ENCODE results near the gene UTP11. TPM values are rescaled to one million over a fixed set of nuclear protein-coding genes. Genes with fewer than 3 reads are reported as not detected.

The UTP11 gene
- total RNA-seq, 6 experiments from 2014 or later: 6.8 to 33.1 (median 12.8) TPM

DNA sequence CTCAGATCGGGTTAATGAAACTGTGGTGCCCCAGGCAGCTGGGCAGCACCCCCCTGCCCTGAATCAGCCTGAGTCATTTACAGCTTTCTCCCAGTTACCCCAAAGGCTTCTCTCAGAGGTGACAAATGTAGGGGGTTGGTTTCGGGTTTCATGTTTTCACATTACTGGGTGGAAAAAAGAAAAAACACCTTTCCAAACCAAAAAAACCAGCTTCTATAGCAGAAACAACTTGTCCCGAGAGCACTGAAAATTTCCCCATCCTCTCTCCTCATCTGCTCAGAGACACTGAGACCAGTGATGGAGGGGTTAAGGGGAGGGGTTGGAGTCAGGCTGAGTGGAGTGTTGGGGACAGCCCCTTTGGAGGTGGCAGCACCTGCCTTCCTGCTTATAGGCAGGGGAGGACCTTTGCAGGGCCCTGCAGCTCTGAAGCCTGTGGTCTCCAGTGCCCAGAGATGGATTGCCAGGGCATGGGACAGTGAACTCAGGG, 15.6 kb downstream of the UTP11 start:
- WGBS (ENCODE audit: insufficient coverage, low coverage, low lambda C conversion rate, missing lambda C conversion rate): 57% methylated on average over 3 of the region's 3 CpGs
- Histone ChIP-seq H3K4me3 (no peak overlapping the region), H3K36me3 (peaks cover 0 to 27% (median 15%) of the 10 kb centered on the region in 4 donors), H3K4me1 (no peaks in the 10 kb centered on the region), H3K27ac (no peak overlapping the region), H3K9me3 (no peaks in the 10 kb centered on the region), H3K27me3 (no peaks in the 10 kb centered on the region)
- TF ChIP-seq POLR2A (IDR thresholded peaks at IDR 0.05): no peak
- TF ChIP-seq, protein P1, sequence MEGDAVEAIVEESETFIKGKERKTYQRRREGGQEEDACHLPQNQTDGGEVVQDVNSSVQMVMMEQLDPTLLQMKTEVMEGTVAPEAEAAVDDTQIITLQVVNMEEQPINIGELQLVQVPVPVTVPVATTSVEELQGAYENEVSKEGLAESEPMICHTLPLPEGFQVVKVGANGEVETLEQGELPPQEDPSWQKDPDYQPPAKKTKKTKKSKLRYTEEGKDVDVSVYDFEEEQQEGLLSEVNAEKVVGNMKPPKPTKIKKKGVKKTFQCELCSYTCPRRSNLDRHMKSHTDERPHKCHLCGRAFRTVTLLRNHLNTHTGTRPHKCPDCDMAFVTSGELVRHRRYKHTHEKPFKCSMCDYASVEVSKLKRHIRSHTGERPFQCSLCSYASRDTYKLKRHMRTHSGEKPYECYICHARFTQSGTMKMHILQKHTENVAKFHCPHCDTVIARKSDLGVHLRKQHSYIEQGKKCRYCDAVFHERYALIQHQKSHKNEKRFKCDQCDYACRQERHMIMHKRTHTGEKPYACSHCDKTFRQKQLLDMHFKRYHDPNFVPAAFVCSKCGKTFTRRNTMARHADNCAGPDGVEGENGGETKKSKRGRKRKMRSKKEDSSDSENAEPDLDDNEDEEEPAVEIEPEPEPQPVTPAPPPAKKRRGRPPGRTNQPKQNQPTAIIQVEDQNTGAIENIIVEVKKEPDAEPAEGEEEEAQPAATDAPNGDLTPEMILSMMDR (IDR thresholded peaks at IDR 0.05): no peak
- no peak for ATAC-seq
- DNase-seq: no peak
- intact Hi-C loops (cut with DNase I): no loop called here

DNA sequence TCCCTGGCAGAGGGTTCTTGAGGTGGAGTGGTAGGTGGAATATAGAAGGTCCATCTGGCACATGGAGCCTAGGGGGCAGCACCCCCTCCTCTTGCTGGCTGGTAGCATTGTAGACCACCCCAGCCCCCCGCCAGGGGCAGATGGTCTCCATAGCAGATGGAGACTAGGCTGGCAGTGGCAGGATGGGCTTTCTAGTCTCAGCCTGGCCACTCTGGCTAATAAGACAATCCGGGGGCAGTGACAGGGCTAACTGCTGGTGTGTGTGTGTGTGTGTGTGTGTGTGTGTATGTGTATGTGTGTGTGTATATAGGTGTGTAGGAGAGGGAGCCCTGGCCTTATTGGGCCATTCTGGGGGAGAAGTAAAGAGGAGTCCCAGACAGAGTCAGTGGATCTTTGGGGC, 16.1 kb downstream of the UTP11 start:
- DNase-seq: no peak
- peak in 1 of 4 donors; percentile 3 for ATAC-seq
- Histone ChIP-seq H3K27ac (no peak overlapping the region), H3K4me3 (no peak overlapping the region), H3K9me3 (no peaks in the 10 kb centered on the region), H3K4me1 (no peaks in the 10 kb centered on the region), H3K36me3 (peaks cover 0 to 22% (median 12%) of the 10 kb centered on the region in 4 donors), H3K27me3 (no peaks in the 10 kb centered on the region)
- 60% methylated on average over 1 of the region's 2 CpGs for WGBS (ENCODE audit: insufficient coverage, low coverage, low lambda C conversion rate, missing lambda C conversion rate)
- intact Hi-C loops (cut with DNase I): no loop called here
- TF ChIP-seq POLR2A (IDR thresholded peaks at IDR 0.05): no peak
- TF ChIP-seq, protein P1 (IDR thresholded peaks at IDR 0.05): no peak

DNA sequence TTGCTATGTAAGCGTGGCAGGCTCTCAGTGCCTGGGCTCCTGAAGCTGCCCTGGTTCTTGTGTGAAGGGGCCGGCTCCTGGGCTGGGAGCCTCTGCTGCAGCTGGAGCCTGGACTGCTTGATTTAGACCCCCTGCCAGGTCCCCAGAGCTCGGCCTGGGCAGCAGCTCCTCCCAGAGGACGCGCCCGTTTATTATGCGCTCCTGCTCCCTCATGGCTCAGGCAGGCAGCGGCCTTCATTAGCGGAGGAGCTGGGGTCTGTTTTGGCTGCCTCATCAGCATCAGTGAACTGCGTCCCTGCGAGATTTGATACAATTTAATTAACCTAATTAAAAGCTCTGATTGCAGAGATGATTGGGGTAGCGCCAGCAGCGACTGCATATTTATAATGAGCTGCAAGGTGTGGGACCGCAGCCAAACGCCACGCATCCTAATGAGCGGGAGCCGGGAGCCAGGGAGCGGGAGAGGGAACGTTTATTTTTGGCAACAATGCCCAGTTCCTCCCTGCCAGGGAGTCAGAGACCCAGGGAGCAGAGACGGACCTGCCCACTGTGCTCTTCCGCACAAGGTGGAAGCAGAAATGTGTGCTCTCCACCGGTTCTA, 16.6 kb downstream of the UTP11 start:
- DNase-seq (no peak), ATAC-seq (peak in 1 of 4 donors; percentile 4)
- H3K4me3 ChIP-seq: no peak overlapping the region
- no peaks in the 10 kb centered on the region for H3K4me1 ChIP-seq
- H3K36me3 ChIP-seq: peaks cover 0 to 17% (median 8%) of the 10 kb centered on the region in 4 donors
- no peaks in the 10 kb centered on the region for H3K27me3 ChIP-seq
- no peaks in the 10 kb centered on the region for H3K9me3 ChIP-seq
- TF ChIP-seq, protein P1 (IDR thresholded peaks at IDR 0.05): no peak
- no peak for TF ChIP-seq POLR2A (IDR thresholded peaks at IDR 0.05)
- no peak overlapping the region for H3K27ac ChIP-seq
- intact Hi-C loops (cut with DNase I): no loop called here
- 50% methylated on average over 2 of the region's 23 CpGs for whole genome bisulfite sequencing (ENCODE audit: insufficient coverage, low coverage, low lambda C conversion rate, missing lambda C conversion rate)

DNA sequence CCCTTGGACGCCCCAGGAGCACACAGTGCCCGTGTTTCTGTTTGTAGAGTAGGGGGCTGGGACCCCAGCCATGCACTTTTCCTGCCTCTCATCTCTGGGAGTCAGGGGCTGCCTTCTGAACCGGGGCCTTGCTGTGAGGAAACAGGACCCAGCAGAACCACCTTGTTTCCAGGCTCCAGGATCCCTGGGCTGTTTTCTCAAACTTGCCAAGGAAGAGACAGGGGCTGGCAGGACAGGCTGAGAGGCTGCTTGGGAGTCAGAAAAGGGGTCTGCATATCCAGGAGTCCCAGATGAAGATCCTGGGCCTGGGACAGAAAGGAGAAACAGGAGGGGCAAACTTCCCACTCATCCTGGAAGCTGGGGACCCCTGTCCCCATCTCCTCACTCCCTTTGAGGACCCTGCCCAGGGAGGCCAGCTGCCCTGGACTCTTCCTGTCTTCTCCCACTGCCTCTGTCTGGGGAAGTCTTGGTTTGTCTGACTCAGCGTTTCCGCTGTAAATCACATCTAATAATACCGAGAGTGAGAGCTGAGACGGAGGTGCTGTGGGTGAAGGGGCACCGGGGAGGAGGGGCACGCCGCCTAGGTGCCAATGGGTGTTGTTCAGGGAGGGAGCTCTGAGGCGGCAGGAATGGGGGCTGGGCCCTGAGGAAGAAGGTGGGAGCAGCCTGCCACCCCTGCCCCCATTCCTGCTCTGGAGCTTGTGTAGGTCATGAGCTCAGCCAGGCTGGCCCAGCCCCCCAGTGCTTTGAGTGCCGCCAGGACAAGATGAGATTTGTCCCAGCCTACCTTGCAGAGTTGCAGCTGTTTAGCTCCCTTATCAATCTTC, 17.4 kb downstream of the UTP11 start:
- H3K9me3 ChIP-seq: no peaks in the 10 kb centered on the region
- 4% methylated on average over 4 of the region's 12 CpGs for WGBS (ENCODE audit: insufficient coverage, low coverage, low lambda C conversion rate, missing lambda C conversion rate)
- H3K4me3 ChIP-seq: no peak overlapping the region
- TF ChIP-seq, protein P1 (IDR thresholded peaks at IDR 0.05): no peak
- no peak for TF ChIP-seq POLR2A (IDR thresholded peaks at IDR 0.05)
- intact Hi-C loops (cut with DNase I): loop anchor here in 1 of 2 donors (10.0 kb wide), 1 partner anchor 795 kb away; no protein-coding TSS in a partner anchor
- peak; percentile 39 to 67 (median 44) for ATAC-seq
- no peak for DNase-seq
- no peaks in the 10 kb centered on the region for H3K4me1 ChIP-seq
- H3K36me3 ChIP-seq: peaks cover 0 to 13% (median 4%) of the 10 kb centered on the region in 4 donors
- no peaks in the 10 kb centered on the region for H3K27me3 ChIP-seq
- H3K27ac ChIP-seq: no peak overlapping the region
